ENCODE measurements around the gene STX10.

The STX10 gene

DNA sequence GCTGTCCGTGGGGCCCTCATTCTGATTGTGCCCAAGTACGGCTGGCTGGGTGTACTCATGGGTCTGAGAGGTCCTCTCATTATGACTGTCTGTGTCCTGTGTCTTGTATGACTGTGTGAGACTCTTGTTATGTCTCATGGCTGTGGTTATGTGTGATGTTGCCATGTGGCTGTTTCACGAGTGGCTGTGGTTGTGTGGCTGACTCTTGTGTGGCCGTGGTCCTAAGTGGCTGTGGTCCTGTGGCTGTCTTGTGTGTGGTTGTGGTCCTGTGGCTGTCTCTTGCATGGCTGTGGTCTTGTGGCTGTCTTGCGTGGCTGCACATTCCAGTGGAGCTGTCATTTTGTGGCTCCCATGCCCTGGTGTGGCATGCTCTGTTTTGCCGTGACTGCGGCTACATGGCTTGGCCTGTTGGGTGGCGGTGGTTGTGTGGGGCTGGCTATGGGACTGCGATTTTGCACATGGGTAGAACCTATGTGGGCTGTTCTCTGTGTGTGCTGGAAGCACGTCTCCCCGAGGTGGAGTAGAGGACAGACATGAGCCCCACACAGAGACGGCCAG lies 50.1 kb downstream of the STX10 start:
- DNase-seq (ENCODE audit: low read depth in 2 of 2): peak; percentile 48 to 52

DNA sequence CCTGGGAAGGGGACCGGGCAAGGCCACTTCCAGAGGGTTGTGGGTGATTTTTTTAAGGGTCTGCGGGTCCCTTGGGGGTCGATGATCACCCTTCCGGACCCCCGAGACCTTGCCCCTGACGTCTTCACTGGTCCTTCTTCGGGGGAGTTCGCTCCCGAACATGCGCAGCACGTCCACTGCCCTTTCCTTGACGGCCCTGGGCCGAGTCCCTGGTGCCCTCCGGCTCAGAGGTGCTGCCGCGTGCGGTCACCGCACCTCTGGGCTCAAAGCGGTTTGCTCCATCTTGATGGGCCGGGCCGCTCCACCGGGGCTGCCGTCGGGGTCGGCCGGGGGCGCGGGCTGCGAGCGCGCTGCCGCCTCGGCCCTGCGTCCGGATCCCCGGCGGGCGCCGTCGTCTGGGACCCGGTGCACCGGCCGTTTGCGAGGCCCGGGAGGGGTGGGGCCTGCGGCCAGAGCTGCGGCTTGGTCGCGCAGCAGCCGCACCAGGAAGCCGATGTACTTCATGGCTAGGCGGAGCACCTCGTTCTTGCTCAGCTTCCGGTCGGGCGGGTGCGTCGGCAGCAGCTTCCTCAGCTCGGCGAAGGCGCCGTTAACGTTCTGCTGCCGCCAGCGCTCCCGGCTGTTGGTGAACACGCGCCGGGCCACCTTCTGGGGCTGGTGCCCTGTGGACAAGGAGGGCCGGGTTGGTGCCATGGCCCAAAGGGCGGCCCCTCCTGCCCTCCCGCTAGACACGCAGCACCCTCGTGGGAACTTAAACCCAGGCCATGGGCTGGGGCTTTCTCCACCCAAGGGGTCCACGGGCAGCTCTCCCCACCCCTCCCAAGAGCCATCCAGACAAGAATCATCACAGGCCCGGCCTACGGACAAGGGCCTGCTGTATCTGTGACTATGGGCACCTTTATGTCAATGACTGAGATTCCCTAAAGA lies 50.8 kb downstream of the STX10 start:
- DNase-seq (ENCODE audit: low read depth in 2 of 2): peak; percentile 55 to 75

DNA sequence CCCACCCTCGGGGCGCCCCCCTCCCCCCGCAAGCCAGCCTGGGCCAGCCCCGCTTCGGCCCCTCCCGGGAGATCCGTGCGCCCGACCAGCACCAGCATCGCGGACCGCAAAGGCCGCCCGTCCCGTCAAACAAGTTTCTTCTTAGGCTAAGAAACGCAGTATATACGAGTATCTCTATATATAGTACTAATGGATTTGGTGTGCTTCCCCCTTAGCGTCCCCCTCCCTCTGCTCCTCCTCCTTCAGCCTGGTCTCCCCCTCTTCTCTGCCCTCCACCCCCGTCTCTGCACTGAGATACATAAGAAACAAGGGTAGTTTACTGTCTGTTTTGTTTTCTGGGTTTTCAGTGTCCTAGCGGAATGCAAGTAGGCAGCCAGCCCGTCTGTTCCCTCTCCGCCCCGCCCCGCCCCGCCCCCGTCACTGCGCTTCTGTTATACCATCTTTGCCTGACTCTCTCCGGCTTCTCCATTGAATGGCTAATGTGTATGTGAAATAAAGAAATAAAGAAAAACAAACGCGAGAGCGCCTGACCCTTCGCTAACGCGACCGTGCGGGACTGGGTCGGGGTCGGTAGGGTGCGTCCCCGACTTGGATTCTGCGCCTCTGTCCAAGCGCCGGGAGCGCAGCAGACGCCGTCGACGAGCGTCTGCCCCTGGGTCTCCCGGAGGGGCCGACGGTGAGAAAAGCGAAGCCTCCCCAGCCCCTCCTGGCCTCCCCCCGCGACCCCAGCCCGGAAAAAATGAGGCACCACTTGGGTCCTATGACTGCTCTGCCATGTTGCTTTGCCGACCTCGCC lies 51.7 kb downstream of the STX10 start:
- DNase-seq (ENCODE audit: low read depth in 2 of 2): no peak

DNA sequence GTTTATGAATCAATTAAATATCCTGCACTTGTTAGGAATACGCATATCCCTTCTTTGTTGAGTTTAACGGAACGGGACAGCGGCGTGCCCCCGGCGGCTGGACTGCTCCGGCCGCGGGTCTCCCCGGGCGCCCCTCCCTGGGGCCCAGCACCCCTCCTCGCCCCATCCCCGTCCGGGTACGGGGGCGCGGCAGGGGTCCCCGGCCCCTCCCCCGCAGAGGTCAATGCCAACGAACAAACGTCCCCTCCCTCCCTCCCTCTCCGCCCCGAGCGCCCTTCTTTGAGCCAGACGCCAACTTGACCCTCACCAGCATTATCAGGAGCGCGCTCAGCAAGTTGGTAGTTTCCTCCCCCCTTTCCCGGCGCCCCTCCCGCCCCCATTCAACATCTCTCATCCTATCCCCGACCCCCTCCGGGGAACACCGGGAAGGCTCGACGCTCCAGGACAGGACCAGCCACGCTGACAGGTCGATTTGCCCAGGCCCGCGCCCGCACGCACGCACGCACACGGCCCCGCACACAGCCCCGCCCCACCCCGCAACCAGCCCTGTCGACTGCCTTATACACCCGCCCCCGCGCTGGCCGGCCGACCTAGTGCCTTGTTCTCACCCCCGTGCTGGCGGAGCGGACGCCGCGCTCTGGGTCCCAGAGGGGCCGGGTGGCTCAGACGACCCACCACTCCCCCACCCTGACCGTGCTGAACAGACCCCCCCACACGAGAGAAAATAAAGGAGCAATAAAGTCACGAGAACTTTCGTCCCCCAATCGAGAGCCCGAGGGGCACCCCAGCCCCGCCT lies 52.5 kb downstream of the STX10 start:
- DNase-seq (ENCODE audit: low read depth in 2 of 2): no peak

DNA sequence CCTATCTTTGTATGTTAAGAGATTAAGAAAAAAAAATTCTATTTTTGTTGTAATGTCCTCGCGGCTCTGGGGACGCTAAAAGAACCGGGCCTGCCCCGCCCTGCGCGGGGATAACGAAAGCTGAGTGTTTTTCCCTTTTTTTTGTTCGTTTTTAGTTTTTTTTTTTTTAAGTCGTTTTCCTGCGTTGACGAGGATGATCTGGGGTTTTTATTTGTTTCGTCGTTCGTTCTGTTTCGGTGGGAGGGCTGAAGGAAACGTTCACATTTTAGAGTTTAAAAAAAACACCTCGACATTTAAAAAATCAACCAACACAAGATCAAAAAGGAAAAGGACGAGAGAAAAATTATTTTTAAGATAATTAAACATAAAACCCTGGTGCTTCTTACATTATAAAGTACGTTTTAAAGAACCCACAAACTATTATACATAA lies 53.1 kb downstream of the STX10 start:
- DNase-seq (ENCODE audit: low read depth in 2 of 2): no peak

DNA sequence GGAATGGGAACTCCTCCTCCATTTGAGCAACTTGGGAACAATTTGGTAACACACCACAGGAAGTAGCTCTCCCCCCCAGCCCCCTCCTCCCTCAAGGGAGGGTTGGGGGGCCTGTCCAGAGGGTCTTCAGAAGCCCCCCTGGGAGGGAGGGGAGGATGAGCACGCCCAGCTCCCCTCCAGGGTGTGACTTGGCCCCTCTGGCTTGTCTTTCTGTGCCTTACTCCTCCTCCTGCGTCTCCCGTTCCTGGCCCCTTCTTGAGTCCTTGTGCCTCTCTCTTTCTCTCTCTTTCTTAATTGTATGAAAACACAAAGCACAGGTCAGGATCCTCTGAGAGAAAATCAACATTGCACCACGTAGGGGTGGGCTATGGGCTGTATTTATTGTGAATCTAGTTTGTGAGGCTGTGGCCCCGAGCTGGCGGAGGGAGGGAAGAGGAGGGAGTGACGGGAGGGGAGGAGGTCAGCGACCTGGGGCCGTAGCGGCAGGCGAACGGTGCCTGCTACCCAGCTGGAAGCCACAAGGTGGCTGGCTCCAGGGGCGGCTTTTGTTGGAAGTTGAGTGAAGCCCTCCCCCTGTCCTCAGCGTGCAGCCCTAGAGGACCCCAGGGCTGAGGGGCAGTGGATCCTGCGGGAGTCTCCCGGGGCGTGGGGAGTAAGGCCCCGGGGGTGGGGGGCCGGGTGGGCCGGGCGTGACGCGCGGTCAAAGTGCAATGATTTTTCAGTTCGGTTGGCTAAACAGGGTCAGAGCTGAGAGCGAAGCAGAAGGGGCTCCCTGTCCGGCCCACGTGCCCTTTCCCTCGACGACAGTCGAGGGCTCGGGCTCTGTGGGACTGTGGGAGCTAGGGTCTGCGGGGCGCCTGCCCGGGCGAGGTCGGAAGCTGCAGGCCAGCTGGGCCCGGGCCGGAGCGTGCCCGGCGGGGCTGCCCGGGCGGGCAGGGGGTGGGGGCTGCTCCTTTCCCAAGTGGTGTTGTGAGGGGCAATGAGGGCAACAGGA lies 53.9 kb downstream of the STX10 start:
- DNase-seq (ENCODE audit: low read depth in 2 of 2): no peak

DNA sequence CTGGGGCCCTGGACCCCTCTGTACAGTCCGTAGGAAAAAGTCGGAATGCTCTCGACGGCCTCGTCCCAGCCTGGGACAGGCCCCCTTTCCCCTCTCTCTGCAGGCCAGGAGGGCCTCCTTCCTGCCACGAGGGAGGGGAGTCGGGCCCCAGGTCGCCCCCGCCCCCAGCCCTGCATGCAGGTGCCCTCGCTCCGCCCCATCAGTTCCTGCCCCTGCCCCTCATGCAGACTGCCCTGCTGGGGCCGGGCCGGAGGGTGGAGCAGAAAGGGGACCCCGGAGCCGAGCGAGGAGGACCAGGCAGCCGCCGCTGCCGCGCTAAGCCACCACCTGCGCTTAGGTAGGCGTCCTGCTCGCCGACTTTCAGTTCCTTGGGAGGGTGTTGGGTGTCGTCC lies 54.8 kb downstream of the STX10 start:
- DNase-seq (ENCODE audit: low read depth in 2 of 2): no peak

DNA sequence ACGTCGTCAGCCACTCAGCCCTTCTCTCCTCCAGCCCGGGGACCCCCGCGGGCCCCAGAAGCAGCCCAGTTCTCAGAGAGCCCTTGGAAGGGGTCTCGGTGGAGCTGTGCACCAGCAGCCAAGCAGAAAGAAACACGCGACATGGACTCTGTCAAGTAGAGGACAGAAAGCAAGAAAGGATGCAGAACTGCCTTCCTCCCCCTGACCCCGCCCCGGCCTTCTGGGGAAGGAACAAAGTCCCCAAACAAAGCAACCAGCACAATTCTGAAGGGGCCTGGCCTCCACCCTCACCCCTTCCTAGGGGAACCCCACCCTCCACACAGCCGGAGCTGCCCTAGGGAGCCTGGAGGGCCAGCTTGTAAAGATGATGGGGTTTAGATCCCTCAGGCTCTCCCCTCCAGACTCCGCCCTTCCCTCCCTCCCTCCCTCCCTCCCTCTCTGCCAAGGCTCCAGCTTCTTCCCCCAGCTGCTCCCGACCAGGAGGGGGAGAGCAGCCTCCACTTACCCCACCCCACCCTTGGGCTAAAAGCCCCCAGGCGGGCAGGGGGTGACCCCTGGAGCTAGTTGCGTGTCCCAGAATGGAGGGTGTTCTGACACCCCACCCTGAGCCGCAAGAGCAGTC lies 55.3 kb downstream of the STX10 start:
- DNase-seq (ENCODE audit: low read depth in 2 of 2): no peak

DNA sequence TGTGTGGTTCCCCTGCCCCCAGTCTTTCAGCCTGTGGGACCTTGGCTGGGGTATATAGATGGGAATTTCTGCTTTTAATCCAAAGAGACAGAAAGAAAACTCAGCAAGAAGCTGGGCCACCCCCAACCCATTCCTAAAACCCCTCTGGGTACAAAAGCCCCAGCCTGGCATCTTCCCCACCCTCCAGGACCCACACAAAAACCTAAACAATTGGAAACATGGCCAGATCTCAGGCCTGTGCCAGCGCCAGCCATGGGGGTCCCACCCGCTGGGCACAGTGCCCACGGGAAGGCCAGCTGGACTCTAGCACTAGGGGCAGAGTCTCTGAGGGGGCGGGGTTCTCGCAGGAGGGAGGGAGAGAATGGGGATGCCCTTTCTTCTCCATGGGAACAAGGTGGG lies 56.1 kb downstream of the STX10 start:
- no peak for DNase-seq (ENCODE audit: low read depth in 2 of 2)

Measured in stimulated activated CD8-positive, alpha-beta memory T cell treated with anti-CD3 and anti-CD28 coated beads, Interleukin-7, amount 100 ng/mL, for 4 hours (primary cell).